ENCODE measurements around the gene NAT8L.

GRCh38 chr4:2063557-2064275 is 4.6 kb downstream of the NAT8L start:
- TF ChIP-seq CTCF (IDR thresholded peaks at IDR 0.05) (no peak), EZH2 (IDR thresholded peaks at IDR 0.05; ENCODE audit: borderline replicate concordance, insufficient read depth, low read depth, low read length, poor library complexity, severe bottlenecking) (no peak)
